HG03439 (cell line): ENCODE data around the gene CYP2C9.
"Not testable (repeated sequence)": the region's sequence is repeated elsewhere in the genome, so short reads cannot be mapped to it uniquely, and the experiment has no call there.

Experiments used
- ATAC-seq: cut with Tn5 transposase; IDR thresholded peaks from one replicate; pipeline ENCODE4 v1.9.1; 2021; ENCODE audit warnings: mild to moderate bottlenecking, moderate library complexity; ENCODE audit not compliant: unreplicated experiment

Gene CYP2C9

GRCh38 chr10:94938383-94938782, at the start of gene CYP2C9:
CYP2C9 (plus strand) TSS chr10:94938658; CDS start chr10:94938683, 25 bp downstream.
- no peak for ATAC-seq

GRCh38 chr10:94889123-94889522, 49.3 kb upstream of the CYP2C9 start:
- no peak for ATAC-seq

- ATAC-seq, result no peak
Measured at GRCh38 chr10:94890264-94891022, 48.0 kb upstream of the CYP2C9 start.

GRCh38 chr10:94898414-94898813, 40.0 kb upstream of the CYP2C9 start:
- ATAC-seq, result not testable (repeated sequence)

GRCh38 chr10:94902080-94902479, 36.4 kb upstream of the CYP2C9 start:
- ATAC-seq, result no peak

- no peak for ATAC-seq
Measured at GRCh38 chr10:94902570-94902969, 35.9 kb upstream of the CYP2C9 start.

- ATAC-seq, result not testable (repeated sequence)
Measured at GRCh38 chr10:94904506-94905148, 33.8 kb upstream of the CYP2C9 start.

GRCh38 chr10:94916423-94916822, 22.0 kb upstream of the CYP2C9 start:
- no peak for ATAC-seq

- ATAC-seq, result no peak
Measured at GRCh38 chr10:94936721-94937120, 1.7 kb upstream of the CYP2C9 start.

- not testable (repeated sequence) for ATAC-seq
Measured at GRCh38 chr10:94943432-94944103, 5.1 kb downstream of the CYP2C9 start.

- ATAC-seq, result not testable (repeated sequence)
Measured at GRCh38 chr10:94946181-94946580, 7.7 kb downstream of the CYP2C9 start.

GRCh38 chr10:94963901-94964300, 25.4 kb downstream of the CYP2C9 start:
- no peak for ATAC-seq

GRCh38 chr10:94983555-94983954, 45.1 kb downstream of the CYP2C9 start:
- ATAC-seq, result no peak

- no peak for ATAC-seq
Measured at GRCh38 chr10:94989192-94989591, 50.7 kb downstream of the CYP2C9 start.

- no peak for ATAC-seq
Measured at GRCh38 chr10:94991243-94991888, 52.9 kb downstream of the CYP2C9 start.

- ATAC-seq, result no peak
Measured at GRCh38 chr10:94992811-94993210, 54.4 kb downstream of the CYP2C9 start.

GRCh38 chr10:94997741-94998174, 59.3 kb downstream of the CYP2C9 start:
- ATAC-seq, result no peak

GRCh38 chr10:95026461-95026860, 88.0 kb downstream of the CYP2C9 start:
- no peak for ATAC-seq

GRCh38 chr10:95031656-95032055, 93.2 kb downstream of the CYP2C9 start:
- no peak for ATAC-seq

- ATAC-seq, result no peak
Measured at GRCh38 chr10:95034401-95034800, 95.9 kb downstream of the CYP2C9 start.
